AG09319 (cell line): ENCODE results near the gene MGLL.

Experiments used
- DNase-seq: peaks from one replicate; pipeline ENCODE4 v3.0.0-alpha.2; 2010; ENCODE audit warnings: low read depth; ENCODE audit errors: extremely low read depth
- TF ChIP-seq, protein P1 (sequence below): IDR thresholded peaks from 2 replicates; pipeline ENCODE4 v1.5.1; 2011; ENCODE audit warnings: low read depth, mild to moderate bottlenecking, inconsistent platforms, low read length, moderate library complexity

The MGLL gene

DNA sequence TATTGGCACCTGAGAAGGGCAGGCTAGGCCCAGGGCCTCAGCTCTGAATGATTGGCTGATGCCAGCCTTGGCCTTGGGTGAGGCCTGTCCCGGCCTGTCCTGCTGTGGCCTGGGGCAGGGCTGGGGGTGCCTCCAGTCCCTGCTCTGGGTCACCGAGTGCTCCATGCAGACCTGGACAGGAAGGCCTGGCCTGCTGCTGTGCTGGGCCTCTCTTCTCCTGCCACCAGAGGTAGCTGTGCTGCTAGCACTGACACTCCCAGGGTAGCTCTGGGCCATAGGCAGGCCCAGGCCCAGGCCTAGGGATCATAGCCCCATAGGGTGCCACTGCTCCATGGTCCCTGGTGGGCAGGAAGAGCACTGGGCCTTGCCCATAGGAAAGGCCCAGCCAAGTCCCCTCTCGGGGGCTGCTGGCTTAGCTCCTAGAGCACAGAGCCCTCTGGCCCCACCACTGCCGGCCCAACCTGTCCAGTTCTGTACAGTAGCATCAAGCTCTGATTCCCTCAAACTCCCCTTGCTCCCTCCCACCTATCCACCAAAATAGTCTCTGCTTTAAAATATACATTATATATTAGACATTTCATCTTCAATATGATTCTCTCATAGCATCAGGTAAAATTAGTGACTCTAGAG is 131.4 kb downstream of the MGLL start:
- TF ChIP-seq, protein P1, sequence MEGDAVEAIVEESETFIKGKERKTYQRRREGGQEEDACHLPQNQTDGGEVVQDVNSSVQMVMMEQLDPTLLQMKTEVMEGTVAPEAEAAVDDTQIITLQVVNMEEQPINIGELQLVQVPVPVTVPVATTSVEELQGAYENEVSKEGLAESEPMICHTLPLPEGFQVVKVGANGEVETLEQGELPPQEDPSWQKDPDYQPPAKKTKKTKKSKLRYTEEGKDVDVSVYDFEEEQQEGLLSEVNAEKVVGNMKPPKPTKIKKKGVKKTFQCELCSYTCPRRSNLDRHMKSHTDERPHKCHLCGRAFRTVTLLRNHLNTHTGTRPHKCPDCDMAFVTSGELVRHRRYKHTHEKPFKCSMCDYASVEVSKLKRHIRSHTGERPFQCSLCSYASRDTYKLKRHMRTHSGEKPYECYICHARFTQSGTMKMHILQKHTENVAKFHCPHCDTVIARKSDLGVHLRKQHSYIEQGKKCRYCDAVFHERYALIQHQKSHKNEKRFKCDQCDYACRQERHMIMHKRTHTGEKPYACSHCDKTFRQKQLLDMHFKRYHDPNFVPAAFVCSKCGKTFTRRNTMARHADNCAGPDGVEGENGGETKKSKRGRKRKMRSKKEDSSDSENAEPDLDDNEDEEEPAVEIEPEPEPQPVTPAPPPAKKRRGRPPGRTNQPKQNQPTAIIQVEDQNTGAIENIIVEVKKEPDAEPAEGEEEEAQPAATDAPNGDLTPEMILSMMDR: peak; percentile 86
- no peak for DNase-seq

DNA sequence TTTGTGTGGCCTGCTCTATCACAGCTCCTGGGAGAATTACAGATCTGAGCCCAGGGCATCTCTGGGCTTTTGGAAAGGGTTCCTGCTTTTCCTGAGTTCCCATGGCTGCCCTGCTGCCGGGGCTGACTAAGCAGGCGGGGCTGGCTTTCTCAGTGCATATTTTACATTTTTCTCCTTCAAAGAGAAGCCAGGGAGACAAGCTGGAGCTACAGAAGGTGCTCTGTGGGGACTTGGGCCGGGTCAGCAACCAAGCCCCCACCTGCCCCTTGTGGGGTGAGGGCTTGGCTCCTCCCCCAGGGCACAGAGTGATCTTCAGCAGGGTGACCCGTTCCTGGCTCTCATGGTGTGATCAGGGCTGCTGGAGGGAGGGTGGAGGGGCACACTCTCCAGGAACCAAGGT is 132.2 kb downstream of the MGLL start:
- TF ChIP-seq, protein P1: no peak
- DNase-seq: no peak

DNA sequence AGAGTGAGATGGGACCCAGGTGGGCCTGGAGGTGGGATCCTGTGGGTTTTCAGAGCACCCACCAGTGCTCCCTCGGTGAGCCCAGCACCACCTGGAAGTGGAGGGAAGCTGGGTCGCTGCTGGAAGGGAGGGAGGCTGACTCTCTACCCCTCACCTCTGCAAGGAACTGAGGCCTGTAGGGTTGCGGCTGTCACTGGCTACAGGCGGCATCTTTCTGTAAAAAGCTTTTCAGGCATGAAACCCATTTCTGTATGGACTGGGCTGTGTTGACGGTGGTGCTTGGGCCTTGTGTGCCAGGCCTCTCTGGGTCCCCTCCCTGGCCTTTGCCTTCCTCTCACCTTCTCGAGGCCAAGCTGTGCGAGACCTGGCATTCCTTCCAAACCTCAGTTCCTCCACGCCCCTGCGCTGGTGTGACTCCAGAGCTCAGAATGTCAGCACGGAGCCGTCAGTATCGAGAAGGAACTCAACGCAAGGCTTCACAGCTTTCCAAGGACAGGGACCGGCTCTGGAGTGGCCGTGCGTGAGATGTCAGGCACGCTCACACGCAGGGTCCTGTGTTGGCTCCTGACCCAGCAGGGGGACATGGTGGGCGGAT is 133.0 kb downstream of the MGLL start:
- TF ChIP-seq, protein P1: no peak
- no peak for DNase-seq

DNA sequence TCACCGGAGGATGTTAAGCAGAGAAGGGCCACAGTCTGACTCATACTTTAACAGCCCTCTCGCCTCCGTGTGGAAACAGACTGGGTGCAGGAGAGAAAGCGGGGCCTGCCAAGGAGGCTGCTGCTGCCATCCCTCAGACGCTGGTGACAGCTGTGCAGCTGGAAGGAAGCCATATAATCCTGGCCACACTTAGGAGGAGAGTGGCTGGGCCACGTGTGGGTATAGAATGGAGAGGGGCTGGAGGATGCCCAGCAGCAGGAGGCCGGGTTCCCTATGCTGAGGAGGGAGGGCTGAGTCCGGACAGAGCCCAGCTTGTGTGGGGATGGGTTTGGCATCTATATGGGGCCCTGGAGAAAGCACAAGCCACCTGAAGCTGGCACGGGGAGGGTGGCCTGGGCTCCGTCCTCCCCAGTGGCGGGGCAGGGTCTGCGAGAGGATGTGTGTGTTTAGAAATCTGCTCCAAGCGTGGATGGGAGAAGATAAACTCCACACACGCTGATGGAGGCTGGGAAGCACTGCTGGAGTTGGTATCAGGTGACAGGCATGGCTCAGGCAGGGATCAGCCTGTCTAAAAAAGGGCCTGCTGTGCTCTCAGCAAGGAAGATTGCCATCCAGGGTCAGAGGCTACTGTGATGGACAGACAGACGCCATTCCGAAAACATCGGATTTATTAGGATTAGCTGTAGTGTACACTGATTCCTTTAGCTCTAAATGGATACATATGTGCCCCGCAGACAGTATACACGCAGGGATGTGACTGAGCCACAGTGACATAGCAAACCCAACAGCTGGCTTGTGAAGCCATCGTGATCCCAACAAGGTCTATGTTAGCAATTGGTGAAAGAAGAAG is 133.7 kb downstream of the MGLL start:
- no peak for DNase-seq
- TF ChIP-seq, protein P1: no peak

DNA sequence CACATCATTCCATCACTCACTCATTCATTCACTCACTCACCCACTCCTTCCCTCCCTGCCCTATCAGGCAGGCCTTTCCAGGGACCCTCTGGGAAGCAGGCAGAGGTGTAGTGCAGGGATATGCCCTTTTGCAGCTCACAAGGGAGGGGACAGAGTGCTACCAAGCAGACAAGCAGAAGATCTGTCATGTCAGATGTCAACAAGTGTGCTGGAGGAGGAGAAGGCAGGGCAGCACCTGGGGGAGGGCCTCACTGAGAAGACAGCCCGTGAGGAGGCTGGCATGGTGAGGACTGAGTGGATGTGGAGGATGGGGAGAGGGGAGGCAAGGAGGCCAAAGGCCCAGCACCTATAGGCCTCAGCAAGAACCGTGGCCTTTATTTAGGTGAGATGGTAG is 134.3 kb downstream of the MGLL start:
- TF ChIP-seq, protein P1: no peak
- no peak for DNase-seq

DNA sequence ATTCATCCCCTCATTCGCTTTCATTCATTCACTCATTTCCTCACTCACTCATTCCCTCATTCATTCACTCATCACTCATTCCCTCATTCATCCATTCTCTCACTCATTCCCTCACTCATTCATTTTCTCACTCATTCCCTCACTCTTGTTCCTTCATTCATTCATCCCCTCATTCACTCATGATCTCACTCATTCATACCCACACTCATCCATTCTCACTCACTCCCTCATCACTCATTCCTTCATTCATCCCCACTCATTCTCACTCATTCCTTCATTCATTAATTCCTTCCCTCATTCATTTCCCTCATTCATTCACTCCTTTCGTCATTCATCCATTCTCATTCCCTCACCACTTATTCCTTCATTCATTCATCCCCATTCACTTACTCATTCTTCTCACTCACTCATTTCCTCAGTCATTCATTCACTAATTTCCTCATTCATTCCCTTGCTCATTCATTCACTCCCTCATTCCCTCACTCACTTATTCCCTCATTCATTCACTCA is 135.0 kb downstream of the MGLL start:
- TF ChIP-seq, protein P1: no peak

DNA sequence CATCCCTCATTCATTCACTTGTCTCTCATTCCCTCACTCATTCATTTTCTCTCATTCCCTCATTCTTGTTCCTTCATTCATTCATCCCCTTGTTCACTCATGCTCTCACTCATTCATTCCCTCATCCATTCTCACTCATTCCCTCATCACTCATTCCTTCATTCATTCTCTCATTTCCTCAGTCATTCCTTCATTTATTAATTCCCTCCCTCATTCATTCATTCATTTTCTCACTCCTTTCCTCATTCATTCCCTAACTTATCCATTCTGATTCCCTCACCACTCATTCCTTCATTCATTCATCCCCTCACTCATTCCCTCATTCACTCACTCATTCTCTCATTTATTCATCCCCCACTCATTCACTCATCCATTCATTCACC is 135.8 kb downstream of the MGLL start:
- DNase-seq: no peak
- TF ChIP-seq, protein P1: no peak

More for the DNA sequence above, 135.0 kb downstream of the MGLL start:
- DNase-seq: no peak
